ENCODE measurements around the gene MAP7D3. TPM values are rescaled to one million over a fixed set of nuclear protein-coding genes. Genes with fewer than 3 reads are reported as not detected.

MAP7D3 gene
- total and polyA plus RNA-seq, 9 of the 15 experiments (the other 6 are each of a cell fraction or from before 2014, with no cell fraction given) = 9.4 to 27.7 (median 14.0) TPM

GRCh38 chrX:136165406-136165805 is 85.8 kb downstream of the MAP7D3 start:
- Histone ChIP-seq H3K9ac (ENCODE audit: insufficient read depth in 1 of 2, low read depth in 2 of 2, low read length in 2 of 2) (no peak overlapping the region), H2AFZ (ENCODE audit: low read depth, low read length) (no peak overlapping the region), H3K4me3 (no peak overlapping the region), H3K27ac (ENCODE audit: extremely low read depth, low read depth, low read length) (no peak overlapping the region), H3K9me1 (ENCODE audit: control insufficient read depth, insufficient read depth, low read length) (no peaks in the 10 kb centered on the region), H3K36me3 (ENCODE audit: control insufficient read depth, insufficient read depth, low read length) (no peaks in the 10 kb centered on the region), H3K4me1 (replicated peaks in 1 of 2; ENCODE audit: control insufficient read depth in 2 of 2, insufficient read depth in 2 of 2, low read length in 2 of 2) (no peaks in the 10 kb centered on the region), H3K9me3 (replicated peaks; ENCODE audit: control insufficient read depth, insufficient read depth, low read depth, low read length) (no peaks in the 10 kb centered on the region), H3K27me3 (ENCODE audit: control insufficient read depth in 2 of 2, insufficient read depth in 2 of 2, low read length in 2 of 2) (peaks cover 14 to 31% of the 10 kb centered on the region in 2 experiments), H3K79me2 (ENCODE audit: control insufficient read depth, insufficient read depth, low read length) (no peaks in the 10 kb centered on the region), H4K20me1 (replicated peaks; ENCODE audit: control insufficient read depth, insufficient read depth, low read length) (0 out of 2 replicates have a peak, but pooled peaks cover 7% of the 10 kb centered on the region), H3K4me2 (ENCODE audit: insufficient read depth, low read length) (no peak overlapping the region)
- POLR2A ChIA-PET = interaction anchor here (1.2 kb wide), 1 partner anchor 137 kb away, joined by 3 read pairs; no protein-coding TSS in a partner anchor
- ATAC-seq (no peak), FAIRE-seq (no peak), DNase-seq (ENCODE audit: extremely low read depth in 1 of 4, low spot score in 3 of 4) (no peak)
- in situ Hi-C loops (cut with MboI) (loop anchor here (25.0 kb wide), 1 partner anchor 128 kb away; no protein-coding TSS in a partner anchor), intact Hi-C loops (cut with micrococcal nuclease) (loop anchor here (5.0 to 10.0 kb wide), 3 partner anchors 329 to 529 kb away; partner anchors contain the start of gene HTATSF1)
- BruUV-seq (replicated peaks) = no TSS peak
- CTCF ChIA-PET (ENCODE audit: low intra/inter-chr PET ratio) = interaction anchor here (0.5 kb wide), 1 partner anchor 215 kb away, joined by 3 read pairs; no protein-coding TSS in a partner anchor
- WGBS (ENCODE audit: insufficient coverage, low coverage, missing lambda C conversion rate) = 2% methylated on average over 3 of the region's 3 CpGs
- TF ChIP-seq KDM1A (IDR thresholded peaks at IDR 0.05) (no peak), MCM5 (IDR thresholded peaks at IDR 0.05; ENCODE audit: low read depth) (no peak), PHTF2 (CRISPR knock-in tag; IDR thresholded peaks at IDR 0.05) (no peak), ZNF408 (CRISPR knock-in tag; IDR thresholded peaks at IDR 0.05; ENCODE audit: low read depth) (no peak), NR2C2 (CRISPR knock-in tag; IDR thresholded peaks at IDR 0.05) (no peak), NR2C2 (tag; IDR thresholded peaks at IDR 0.05) (no peak), ATF4 (CRISPR knock-in tag; IDR thresholded peaks at IDR 0.05) (no peak), CEBPG (CRISPR knock-in tag; IDR thresholded peaks at IDR 0.05) (no peak), CEBPG (tag; conservative IDR thresholded peaks at IDR 0.05 in 1 of 2, IDR thresholded peaks at IDR 0.05 in 1 of 2) (no peak)
